K562 (cell line): ENCODE measurements around the gene TESK2. TPM values are rescaled to one million over a fixed set of nuclear protein-coding genes. Genes with fewer than 3 reads are reported as not detected.

Source experiments
- BCL6 ChIP-seq: fragments of 250-450 bp; sonication (Bioruptor Pico); IDR thresholded peaks from 2 replicates; pipeline ENCODE4 v1.4.0; 2020
- CBX3 ChIP-seq, 2 experiments: IDR thresholded peaks; 1 replicate in 1 of 2; 2 replicates in 1 of 2; pipeline ENCODE4 v1.6.1; 2012; ENCODE audit warnings: inconsistent platforms in 2 of 2, low read length in 2 of 2, borderline replicate concordance in 1 of 2, control low read depth in 1 of 2
- DNMT1 ChIP-seq: fragments of 450-650 bp; IDR thresholded peaks from 2 replicates; pipeline ENCODE4 v1.6.1; 2016; ENCODE audit warnings: antibody characterized with exemption, mild to moderate bottlenecking
- FUS ChIP-seq: fragments of 200-400 bp; formaldehyde crosslinking; optimal IDR thresholded peaks from 2 replicates; pipeline ENCODE3; 2017; ENCODE audit warnings: low read depth, low read length
- HDAC2 ChIP-seq: fragments of 450-650 bp; IDR thresholded peaks from 2 replicates; pipeline ENCODE4 v1.6.1; 2016; ENCODE audit warnings: mild to moderate bottlenecking
- HLTF ChIP-seq: fragments of 450-650 bp; IDR thresholded peaks from 2 replicates; pipeline ENCODE4 v1.6.1; 2016
- SMARCC2 ChIP-seq: fragments of 450-650 bp; IDR thresholded peaks from 2 replicates; pipeline ENCODE4 v1.6.1; 2017; ENCODE audit warnings: antibody characterized with exemption, moderate library complexity, mild to moderate bottlenecking, low read depth
- STAT5A ChIP-seq: IDR thresholded peaks from 2 replicates; pipeline ENCODE4 v1.6.1; 2012; ENCODE audit warnings: low read length, inconsistent platforms, borderline replicate concordance
- TBP ChIP-seq: optimal IDR thresholded peaks from 2 replicates; pipeline ENCODE3; 2011; ENCODE audit warnings: low read depth, low read length, improper control_type of control experiment
- TCF7L2 ChIP-seq: fragments of 150-350 bp; IDR thresholded peaks from 2 replicates; pipeline ENCODE4 v1.6.1; 2016; ENCODE audit warnings: low read depth, mild to moderate bottlenecking, low read length, moderate library complexity
- TFAM ChIP-seq: fragments of 250-450 bp; sonication (Bioruptor Pico); conservative IDR thresholded peaks from 2 replicates; pipeline ENCODE4 v1.5.0; 2021; ENCODE audit warnings: mild to moderate bottlenecking, moderate library complexity
- ZNF589 ChIP-seq: fragments of 200-800 bp; sonication (Bioruptor generic); IDR thresholded peaks from 2 replicates; pipeline ENCODE4 v1.6.1; 2016; ENCODE audit warnings: low read depth, missing genetic modification characterization, missing compliant biosample characterization
- ZNF707 ChIP-seq: fragments of 250-450 bp; sonication (Bioruptor Pico); conservative IDR thresholded peaks from 2 replicates; pipeline ENCODE4 v1.8.0; 2022; ENCODE audit warnings: inconsistent platforms, mild to moderate bottlenecking, moderate library complexity
- ZNF830 ChIP-seq: fragments of 250-450 bp; sonication (Bioruptor Pico); IDR thresholded peaks from 2 replicates; pipeline ENCODE4 v1.5.0; 2021; ENCODE audit warnings: mild to moderate bottlenecking
- polyA plus RNA-seq, 8 experiments: library from polyadenylated mRNA; depleted of rRNA in 4 of 8; stranded (reverse) in 5 of 8; unstranded in 3 of 8; fragments of >200 nt; fragmentation: Nextera tagmentation in 2 of 8; fragmentation: Illumina TruSeq in 1 of 8; extraction: Ambion mirVana in 2 of 8; extraction: Trizol in 1 of 8; gene quantifications; 2 replicates each; pipeline versions ENCODE4 v1.2.1 to v1.2.3, GENCODE V29; 2011 to 2014; ENCODE audit warnings: inconsistent platforms in 1 of 8, missing spikeins in 1 of 8
- total RNA-seq, 7 experiments: library from RNA; depleted of rRNA in 6 of 7; stranded (reverse); fragments of >200 nt in 6 of 7; fragmentation: Illumina TruSeq in 2 of 7; extraction: Trizol in 2 of 7; gene quantifications; 2 replicates each; pipeline versions ENCODE4 v1.2.1 to v1.2.3, GENCODE V29; 2011 to 2021; ENCODE audit warnings: low replicate concordance in 1 of 7
- TF ChIP-seq, protein P1 (sequence below): fragments of 450-650 bp; IDR thresholded peaks from 2 replicates; pipeline ENCODE4 v1.6.1; 2016; ENCODE audit warnings: missing biosample characterization, missing genetic modification characterization
- TF ChIP-seq, protein P2 (sequence below): fragments of 450-650 bp; IDR thresholded peaks from 2 replicates; pipeline ENCODE4 v1.6.1; 2016; ENCODE audit warnings: borderline replicate concordance
- TF ChIP-seq, protein P3 (sequence below): fragments of 450-650 bp; IDR thresholded peaks from 2 replicates; pipeline ENCODE4 v1.6.1; 2016
- TF ChIP-seq, protein P4 (sequence below): sonication (generic); formaldehyde crosslinking; IDR thresholded peaks from 2 replicates; pipeline ENCODE4 v1.5.0; 2020; ENCODE audit warnings: missing genetic modification reagents
- TF ChIP-seq, protein P5 (sequence below): sonication (generic); formaldehyde crosslinking; IDR thresholded peaks from 2 replicates; pipeline ENCODE4 v1.8.0; 2022; ENCODE audit warnings: mild to moderate bottlenecking, missing genetic modification reagents

The TESK2 gene
- total and polyA plus RNA-seq, 9 of the 15 experiments (the other 6 are each of a cell fraction or from before 2014, with no cell fraction given), result 1.6 to 5.3 (median 3.7) TPM

DNA sequence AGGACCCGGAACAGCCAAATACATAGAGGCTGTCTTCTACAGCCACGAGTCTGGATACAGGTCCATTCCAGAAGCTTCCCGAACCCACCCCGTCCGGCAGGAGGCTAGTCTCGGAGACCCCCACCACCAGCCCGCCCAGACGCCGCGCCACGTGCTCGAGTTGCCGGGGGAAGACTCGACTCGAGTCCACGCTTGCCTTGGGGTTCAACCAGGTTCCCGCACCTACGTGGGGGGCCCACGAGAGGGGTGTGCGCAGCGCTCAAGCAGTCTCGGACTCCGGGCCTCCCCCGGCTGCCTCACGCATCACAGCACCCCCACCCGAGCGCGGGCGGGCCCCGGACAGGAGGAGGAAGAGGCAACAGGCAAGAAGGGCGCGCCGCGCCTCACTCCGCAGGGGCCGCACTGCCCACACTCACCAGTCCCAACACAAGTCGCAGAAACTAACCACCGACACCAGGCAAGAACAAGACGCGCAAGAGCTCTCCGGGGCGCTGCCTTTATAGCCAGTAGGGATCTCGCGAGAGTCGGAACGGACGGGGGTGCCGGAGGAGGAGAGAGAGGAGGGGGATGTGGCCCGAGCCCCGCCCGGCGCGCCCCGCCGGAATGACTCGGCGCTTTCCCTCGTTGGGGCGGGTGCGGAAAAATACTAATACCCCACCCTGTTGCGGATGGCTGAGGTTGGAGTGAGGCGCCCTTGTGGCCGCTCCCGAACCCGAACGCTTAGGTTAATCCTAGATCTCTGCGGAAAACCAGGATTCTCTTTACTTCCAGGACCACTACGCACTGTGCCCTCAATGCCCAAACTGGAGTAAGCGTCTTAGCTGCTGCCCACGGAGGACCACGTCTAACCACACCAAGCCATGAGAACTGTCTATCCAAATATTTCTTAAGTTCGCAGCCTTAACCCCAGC, 30.7 kb upstream of the TESK2 start, which contains the start of gene PRDX1 (continued):
- TF ChIP-seq, protein P1, sequence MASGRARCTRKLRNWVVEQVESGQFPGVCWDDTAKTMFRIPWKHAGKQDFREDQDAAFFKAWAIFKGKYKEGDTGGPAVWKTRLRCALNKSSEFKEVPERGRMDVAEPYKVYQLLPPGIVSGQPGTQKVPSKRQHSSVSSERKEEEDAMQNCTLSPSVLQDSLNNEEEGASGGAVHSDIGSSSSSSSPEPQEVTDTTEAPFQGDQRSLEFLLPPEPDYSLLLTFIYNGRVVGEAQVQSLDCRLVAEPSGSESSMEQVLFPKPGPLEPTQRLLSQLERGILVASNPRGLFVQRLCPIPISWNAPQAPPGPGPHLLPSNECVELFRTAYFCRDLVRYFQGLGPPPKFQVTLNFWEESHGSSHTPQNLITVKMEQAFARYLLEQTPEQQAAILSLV, result no peak
- TF ChIP-seq BCL6 (CRISPR knock-in tag) (no peak), TFAM (CRISPR knock-in tag) (no peak), CBX3 (IDR thresholded peaks at IDR 0.05; ENCODE audit: borderline replicate concordance in 1 of 2, low read length in 2 of 2) (peak in 1 of 2 experiments; percentile 73; a peak in 1 of 3 replicates), DNMT1 (no peak), ZNF589 (CRISPR knock-in tag) (no peak), ZNF707 (no peak), TCF7L2 (no peak; the same call in 1 of the 2 replicates), TBP (peak; percentile 100), ZNF830 (CRISPR knock-in tag) (peak; percentile 89; the same call in 1 of the 2 replicates), HLTF (peak; percentile 94), STAT5A (no peak; the same call in 1 of the 2 replicates), SMARCC2 (peak; percentile 67), FUS (peak; percentile 95), HDAC2 (peak; percentile 68; the same call in 1 of the 2 replicates)
- TF ChIP-seq, protein P2, sequence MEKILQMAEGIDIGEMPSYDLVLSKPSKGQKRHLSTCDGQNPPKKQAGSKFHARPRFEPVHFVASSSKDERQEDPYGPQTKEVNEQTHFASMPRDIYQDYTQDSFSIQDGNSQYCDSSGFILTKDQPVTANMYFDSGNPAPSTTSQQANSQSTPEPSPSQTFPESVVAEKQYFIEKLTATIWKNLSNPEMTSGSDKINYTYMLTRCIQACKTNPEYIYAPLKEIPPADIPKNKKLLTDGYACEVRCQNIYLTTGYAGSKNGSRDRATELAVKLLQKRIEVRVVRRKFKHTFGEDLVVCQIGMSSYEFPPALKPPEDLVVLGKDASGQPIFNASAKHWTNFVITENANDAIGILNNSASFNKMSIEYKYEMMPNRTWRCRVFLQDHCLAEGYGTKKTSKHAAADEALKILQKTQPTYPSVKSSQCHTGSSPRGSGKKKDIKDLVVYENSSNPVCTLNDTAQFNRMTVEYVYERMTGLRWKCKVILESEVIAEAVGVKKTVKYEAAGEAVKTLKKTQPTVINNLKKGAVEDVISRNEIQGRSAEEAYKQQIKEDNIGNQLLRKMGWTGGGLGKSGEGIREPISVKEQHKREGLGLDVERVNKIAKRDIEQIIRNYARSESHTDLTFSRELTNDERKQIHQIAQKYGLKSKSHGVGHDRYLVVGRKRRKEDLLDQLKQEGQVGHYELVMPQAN, result peak; percentile 95
- TF ChIP-seq, protein P3, sequence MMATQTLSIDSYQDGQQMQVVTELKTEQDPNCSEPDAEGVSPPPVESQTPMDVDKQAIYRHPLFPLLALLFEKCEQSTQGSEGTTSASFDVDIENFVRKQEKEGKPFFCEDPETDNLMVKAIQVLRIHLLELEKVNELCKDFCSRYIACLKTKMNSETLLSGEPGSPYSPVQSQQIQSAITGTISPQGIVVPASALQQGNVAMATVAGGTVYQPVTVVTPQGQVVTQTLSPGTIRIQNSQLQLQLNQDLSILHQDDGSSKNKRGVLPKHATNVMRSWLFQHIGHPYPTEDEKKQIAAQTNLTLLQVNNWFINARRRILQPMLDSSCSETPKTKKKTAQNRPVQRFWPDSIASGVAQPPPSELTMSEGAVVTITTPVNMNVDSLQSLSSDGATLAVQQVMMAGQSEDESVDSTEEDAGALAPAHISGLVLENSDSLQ, result no peak
- TF ChIP-seq, protein P4, sequence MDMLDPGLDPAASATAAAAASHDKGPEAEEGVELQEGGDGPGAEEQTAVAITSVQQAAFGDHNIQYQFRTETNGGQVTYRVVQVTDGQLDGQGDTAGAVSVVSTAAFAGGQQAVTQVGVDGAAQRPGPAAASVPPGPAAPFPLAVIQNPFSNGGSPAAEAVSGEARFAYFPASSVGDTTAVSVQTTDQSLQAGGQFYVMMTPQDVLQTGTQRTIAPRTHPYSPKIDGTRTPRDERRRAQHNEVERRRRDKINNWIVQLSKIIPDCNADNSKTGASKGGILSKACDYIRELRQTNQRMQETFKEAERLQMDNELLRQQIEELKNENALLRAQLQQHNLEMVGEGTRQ, result no peak
- TF ChIP-seq, protein P5, sequence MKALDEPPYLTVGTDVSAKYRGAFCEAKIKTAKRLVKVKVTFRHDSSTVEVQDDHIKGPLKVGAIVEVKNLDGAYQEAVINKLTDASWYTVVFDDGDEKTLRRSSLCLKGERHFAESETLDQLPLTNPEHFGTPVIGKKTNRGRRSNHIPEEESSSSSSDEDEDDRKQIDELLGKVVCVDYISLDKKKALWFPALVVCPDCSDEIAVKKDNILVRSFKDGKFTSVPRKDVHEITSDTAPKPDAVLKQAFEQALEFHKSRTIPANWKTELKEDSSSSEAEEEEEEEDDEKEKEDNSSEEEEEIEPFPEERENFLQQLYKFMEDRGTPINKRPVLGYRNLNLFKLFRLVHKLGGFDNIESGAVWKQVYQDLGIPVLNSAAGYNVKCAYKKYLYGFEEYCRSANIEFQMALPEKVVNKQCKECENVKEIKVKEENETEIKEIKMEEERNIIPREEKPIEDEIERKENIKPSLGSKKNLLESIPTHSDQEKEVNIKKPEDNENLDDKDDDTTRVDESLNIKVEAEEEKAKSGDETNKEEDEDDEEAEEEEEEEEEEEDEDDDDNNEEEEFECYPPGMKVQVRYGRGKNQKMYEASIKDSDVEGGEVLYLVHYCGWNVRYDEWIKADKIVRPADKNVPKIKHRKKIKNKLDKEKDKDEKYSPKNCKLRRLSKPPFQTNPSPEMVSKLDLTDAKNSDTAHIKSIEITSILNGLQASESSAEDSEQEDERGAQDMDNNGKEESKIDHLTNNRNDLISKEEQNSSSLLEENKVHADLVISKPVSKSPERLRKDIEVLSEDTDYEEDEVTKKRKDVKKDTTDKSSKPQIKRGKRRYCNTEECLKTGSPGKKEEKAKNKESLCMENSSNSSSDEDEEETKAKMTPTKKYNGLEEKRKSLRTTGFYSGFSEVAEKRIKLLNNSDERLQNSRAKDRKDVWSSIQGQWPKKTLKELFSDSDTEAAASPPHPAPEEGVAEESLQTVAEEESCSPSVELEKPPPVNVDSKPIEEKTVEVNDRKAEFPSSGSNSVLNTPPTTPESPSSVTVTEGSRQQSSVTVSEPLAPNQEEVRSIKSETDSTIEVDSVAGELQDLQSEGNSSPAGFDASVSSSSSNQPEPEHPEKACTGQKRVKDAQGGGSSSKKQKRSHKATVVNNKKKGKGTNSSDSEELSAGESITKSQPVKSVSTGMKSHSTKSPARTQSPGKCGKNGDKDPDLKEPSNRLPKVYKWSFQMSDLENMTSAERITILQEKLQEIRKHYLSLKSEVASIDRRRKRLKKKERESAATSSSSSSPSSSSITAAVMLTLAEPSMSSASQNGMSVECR (CRISPR knock-in tag), result peak; percentile 94
